ENCODE data around the gene COBL.

The COBL gene

DNA sequence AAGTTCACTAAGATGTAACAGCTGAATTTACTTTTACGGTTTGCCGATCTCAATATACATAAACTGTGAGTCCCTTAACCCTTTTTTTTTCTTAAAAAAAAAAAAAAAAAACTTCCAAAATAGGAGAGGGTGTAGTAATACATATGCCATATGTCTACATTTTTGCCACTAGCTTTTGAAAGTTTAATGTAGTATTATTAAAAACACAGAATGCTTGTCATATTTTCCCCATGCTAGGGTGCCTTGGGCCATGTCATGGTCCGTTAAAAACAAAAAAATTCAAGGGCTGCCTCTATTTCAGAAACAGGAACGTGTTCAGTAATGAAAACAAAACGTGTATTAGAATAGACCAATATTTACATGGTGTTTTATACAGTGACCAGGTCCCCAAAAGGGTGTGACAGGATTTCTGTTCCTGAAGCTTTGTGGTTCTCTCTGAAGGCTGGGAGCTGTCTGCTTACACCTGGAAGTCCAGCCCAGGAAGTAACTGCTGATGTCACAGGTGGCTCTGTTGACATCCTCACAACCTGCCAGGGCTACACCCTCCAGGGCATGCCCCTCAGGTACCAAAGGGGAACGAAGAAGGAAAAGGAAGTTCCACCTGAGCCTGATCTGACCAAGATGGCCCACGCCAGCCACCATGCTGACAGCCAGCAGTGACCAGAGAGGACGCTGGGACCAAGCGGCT, 79.0 kb downstream of the COBL start:
- H3K36me3 Mint-ChIP-seq, result no peaks in the 10 kb centered on the region
- no peak overlapping the region for H3K4me3 Mint-ChIP-seq
- no peaks in the 10 kb centered on the region for H3K27me3 Mint-ChIP-seq
- H3K27ac Mint-ChIP-seq, result no peak overlapping the region
- CTCF ChIA-PET, result no interaction called here
- H3K4me1 Mint-ChIP-seq, result no peaks in the 10 kb centered on the region
- H3K9me3 Mint-ChIP-seq, result no peaks in the 10 kb centered on the region
- DNase-seq, result no peak

DNA sequence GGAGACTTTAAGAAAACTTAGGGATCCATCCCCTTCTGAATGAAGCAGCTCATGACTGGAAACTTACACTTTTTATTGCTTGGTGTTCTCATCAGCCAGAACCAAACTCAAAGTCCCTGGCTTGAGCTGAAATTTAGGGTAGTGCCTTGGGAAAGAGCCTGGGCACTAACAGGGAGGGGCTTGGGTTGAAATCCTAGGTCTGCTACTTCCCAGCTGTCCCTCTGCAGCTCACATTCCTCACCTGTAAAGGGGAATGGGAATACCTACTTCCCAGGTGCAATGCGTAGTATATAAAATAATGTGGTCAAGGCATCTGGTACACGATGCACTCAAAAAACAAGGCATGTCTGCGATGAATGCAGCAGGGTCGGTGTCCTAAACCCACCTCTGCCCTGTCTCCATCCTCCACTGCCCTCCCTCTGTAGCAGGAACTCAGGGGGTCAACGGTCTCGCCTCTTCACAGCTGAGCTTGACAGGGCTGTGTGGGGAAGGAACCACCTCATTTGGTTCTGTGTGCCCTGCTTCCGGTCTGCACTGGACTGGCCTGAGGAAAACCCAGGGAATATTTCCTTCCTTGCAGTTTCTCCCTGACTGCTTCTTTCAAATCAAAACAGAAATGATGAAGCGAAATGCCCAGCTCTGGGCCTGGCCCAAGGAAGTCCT, 80.0 kb downstream of the COBL start:
- H3K27ac Mint-ChIP-seq, result no peak overlapping the region
- no peaks in the 10 kb centered on the region for H3K36me3 Mint-ChIP-seq
- H3K9me3 Mint-ChIP-seq, result no peaks in the 10 kb centered on the region
- DNase-seq, result no peak
- CTCF ChIA-PET, result no interaction called here
- no peaks in the 10 kb centered on the region for H3K4me1 Mint-ChIP-seq
- H3K4me3 Mint-ChIP-seq, result no peak overlapping the region
- H3K27me3 Mint-ChIP-seq, result no peaks in the 10 kb centered on the region

DNA sequence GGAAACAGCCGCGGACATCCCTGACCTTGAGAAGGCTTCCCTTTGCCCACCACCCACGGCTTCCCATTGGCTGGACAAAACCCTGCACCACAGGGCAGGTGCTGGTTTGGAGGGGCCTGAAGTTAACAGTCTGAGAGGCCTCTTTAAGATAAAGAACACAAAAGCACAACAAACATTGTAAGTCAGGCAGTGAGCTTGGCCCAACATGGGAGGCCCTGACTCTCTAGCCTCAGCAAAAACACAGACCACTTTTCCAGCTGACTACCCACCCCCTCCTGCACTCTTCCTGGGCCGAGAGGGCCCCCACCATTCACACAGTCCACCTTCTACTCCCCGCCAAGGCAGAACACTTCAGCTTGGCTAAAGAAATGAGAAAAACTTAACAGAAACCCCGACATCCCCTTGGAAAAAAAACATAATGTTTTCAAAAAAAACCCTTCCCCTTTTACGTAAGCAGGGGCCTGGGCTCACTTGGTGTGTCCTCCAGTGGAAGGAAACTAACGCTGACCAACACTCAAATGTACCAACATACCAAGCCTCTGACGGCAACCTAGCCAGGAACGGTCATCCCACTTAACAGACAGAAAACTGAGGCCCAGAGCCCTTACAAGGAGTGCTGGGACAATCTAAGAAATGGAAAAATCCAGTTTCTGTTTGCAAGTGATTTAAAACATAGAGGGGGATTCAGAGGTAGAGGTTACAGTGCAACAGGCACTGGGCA, 80.9 kb downstream of the COBL start:
- Mint-ChIP-seq H3K27ac (no peak overlapping the region), H3K4me1 (no peaks in the 10 kb centered on the region), H3K27me3 (no peaks in the 10 kb centered on the region), H3K9me3 (no peaks in the 10 kb centered on the region), H3K4me3 (no peak overlapping the region), H3K36me3 (no peaks in the 10 kb centered on the region)
- CTCF ChIA-PET, result no interaction called here
- no peak for DNase-seq

DNA sequence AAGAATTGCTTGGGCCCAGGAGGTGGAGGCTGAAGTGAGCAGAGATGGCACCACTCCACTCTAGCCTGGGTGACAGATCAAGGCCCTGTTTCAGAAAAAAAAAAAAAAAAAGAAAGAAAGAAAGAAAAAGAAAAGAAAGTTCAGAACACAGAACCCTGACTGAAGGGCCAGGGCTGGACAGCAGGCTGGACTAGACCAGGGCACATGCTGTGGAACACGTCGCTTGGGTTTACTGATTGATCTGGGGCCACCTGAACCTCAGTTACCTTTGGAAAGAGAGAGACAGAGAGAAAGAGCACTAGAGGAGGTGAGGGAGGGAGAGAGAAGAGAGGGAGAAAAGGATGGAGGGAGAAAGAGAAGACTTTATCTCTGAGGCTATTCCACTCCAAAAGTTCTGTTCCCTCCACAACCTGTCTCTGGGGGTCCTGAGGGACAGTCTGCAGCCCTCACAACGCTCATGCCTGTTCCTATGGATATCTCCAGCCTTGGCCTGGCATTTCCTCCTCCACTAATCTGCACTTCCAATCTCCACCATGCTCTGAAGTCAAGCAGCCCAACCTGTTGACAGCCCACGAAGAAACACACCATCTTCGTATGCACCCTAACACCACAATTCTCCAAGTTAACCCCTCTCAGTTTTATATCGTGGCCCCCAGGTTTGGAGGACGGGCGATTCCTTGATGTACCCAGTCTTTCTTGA, 81.8 kb downstream of the COBL start:
- Mint-ChIP-seq H3K36me3 (no peaks in the 10 kb centered on the region), H3K27me3 (peaks cover 5% of the 10 kb centered on the region), H3K27ac (no peak overlapping the region), H3K9me3 (no peaks in the 10 kb centered on the region), H3K4me1 (no peaks in the 10 kb centered on the region), H3K4me3 (no peak overlapping the region)
- DNase-seq, result no peak
- CTCF ChIA-PET, result no interaction called here

DNA sequence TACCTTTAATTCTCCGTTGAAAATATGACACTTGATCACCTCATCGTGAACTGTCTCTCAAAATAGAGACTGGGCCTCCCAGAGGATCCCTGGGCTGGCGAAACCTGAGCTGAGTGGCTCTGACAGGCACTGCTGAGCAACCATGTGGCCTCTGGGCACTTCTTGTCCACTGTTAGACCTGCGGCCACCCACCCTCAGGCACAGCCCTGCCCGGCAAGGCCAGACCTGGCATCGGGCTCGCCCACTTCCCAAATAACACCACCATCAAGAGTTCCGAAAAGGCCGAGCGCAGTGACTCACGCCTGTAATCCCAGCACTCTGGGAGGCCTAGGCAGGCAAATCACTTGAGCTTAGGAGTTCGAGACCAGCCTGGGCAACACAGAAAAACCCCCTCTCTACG, 82.5 kb downstream of the COBL start:
- Mint-ChIP-seq H3K27ac (no peak overlapping the region), H3K4me1 (no peaks in the 10 kb centered on the region), H3K36me3 (no peaks in the 10 kb centered on the region), H3K27me3 (peaks cover 7% of the 10 kb centered on the region), H3K4me3 (no peak overlapping the region), H3K9me3 (no peaks in the 10 kb centered on the region)
- no peak for DNase-seq
- CTCF ChIA-PET, result no interaction called here

DNA sequence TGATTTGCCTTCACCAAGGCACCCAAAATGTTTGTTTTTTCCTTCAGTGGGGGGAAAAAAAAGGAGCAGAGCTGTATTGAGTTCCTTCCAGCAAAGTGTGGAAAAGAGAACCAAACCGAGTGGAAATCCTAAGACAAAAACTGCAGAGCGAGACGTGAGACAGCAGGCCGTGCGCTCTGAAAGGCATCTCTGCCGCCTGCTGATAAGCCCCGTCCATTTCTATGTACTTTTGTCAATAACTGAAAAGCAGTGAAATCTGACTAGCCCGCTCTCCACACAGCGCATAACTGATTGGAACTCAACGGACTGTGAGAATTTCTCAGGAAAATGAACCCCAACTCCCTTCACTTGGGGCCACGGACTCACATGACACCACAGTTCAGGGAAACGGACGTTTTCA, 83.2 kb downstream of the COBL start:
- peaks cover 7% of the 10 kb centered on the region for H3K27me3 Mint-ChIP-seq
- no peaks in the 10 kb centered on the region for H3K36me3 Mint-ChIP-seq
- H3K9me3 Mint-ChIP-seq, result no peaks in the 10 kb centered on the region
- no peaks in the 10 kb centered on the region for H3K4me1 Mint-ChIP-seq
- H3K4me3 Mint-ChIP-seq, result no peak overlapping the region
- DNase-seq, result no peak
- H3K27ac Mint-ChIP-seq, result no peak overlapping the region
- CTCF ChIA-PET, result no interaction called here

DNA sequence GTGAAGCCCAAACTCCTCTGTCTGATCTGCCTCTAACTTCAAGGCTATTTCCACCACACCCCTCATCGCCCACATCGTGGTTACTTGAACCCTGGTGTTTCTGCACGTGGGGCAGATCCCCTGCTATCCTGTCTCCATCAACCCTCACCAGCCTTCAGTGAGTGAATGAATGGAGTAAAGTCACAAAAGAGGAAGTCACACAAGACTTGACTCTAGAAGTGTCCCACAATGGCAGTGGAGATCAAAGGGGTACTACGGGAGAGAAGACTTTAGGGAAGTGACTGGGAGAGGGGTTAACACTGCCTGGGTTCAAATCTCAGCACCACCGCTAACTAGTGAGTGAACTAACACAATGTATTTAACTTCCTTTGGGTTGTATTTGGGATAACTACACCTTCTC, 85.9 kb downstream of the COBL start:
- no peak for DNase-seq
- H3K27ac Mint-ChIP-seq, result no peak overlapping the region
- no peaks in the 10 kb centered on the region for H3K4me1 Mint-ChIP-seq
- H3K36me3 Mint-ChIP-seq, result no peaks in the 10 kb centered on the region
- CTCF ChIA-PET, result no interaction called here
- H3K4me3 Mint-ChIP-seq, result no peak overlapping the region
- H3K9me3 Mint-ChIP-seq, result no peaks in the 10 kb centered on the region
- peaks cover 7% of the 10 kb centered on the region for H3K27me3 Mint-ChIP-seq

DNA sequence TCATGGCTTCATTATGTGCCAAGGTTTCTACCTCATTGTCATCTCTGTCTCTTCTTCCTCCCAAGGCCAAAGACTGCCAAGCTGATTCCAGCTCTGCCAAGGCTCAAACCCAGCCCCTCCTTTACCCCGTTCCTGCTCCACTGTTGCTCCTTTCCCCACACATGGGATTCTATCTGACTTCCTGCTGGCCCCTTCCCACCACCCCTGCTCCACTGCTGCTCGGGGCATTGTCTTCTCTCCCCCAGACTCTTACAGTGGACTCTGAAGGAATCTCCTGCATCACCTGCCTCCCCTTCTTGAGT, 86.3 kb downstream of the COBL start:
- Mint-ChIP-seq H3K4me1 (no peaks in the 10 kb centered on the region), H3K27ac (no peak overlapping the region), H3K4me3 (no peak overlapping the region), H3K27me3 (peaks cover 7% of the 10 kb centered on the region), H3K36me3 (no peaks in the 10 kb centered on the region), H3K9me3 (no peaks in the 10 kb centered on the region)
- CTCF ChIA-PET, result no interaction called here
- no peak for DNase-seq

DNA sequence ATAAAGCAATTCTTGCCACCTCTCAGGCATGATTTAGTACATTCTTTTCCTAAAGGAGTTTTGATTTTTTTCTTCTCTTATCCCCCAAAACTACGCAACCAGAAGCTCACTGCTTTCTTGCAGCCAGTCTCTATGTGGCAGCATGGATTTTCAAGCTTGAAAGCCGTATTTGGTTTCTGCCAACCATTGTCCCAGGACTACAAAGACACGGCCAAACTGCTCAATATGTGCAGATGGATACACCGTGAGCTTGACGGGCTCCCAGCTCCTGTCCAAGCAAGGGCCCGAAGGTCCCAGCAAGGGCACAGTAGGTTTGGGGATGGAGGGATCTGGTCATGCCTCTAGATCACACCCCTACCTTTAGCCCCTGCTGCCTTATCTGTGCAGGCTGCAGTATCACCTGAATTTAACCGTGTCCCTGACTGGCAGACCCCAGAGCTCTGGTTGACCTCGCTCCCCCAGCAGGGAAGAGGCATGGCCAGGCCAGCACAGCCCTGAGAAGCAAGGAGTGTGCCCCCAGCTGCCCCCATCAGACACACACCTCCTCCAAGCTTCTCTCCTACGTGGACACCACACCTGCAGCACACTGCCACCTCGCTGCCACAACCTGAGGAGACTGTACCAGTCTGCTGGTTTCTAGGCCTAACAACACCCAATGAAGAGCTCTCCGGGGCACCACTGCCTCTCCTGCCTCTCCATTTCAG, 86.8 kb downstream of the COBL start:
- no peaks in the 10 kb centered on the region for H3K36me3 Mint-ChIP-seq
- H3K4me3 Mint-ChIP-seq, result no peak overlapping the region
- no peaks in the 10 kb centered on the region for H3K9me3 Mint-ChIP-seq
- no peak overlapping the region for H3K27ac Mint-ChIP-seq
- CTCF ChIA-PET, result no interaction called here
- peaks cover 7% of the 10 kb centered on the region for H3K27me3 Mint-ChIP-seq
- DNase-seq, result no peak
- H3K4me1 Mint-ChIP-seq, result no peaks in the 10 kb centered on the region

DNA sequence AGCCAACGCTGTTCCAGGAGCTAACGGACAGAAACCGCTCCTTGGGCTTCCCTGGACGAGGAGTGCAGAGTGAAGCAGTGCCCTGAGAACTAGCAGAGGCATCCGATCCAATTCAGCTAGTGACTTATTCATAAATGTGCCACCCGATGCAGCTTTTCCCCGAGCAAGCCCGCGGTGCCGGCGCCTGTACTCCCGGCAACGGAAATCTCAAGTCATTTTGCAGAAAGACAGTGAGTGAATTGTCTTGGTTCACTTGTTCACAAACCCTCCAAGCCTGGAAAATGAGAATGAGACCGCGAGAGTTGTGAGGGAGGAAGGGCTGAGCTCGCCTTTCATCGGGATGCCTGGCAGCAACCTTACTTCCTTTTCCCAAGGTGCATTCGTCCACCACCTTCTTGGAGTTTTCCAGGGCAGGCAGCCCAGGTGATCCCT, 87.5 kb downstream of the COBL start:
- no peak for DNase-seq
- H3K27me3 Mint-ChIP-seq, result peaks cover 7% of the 10 kb centered on the region
- CTCF ChIA-PET, result no interaction called here
- H3K27ac Mint-ChIP-seq, result no peak overlapping the region
- no peaks in the 10 kb centered on the region for H3K4me1 Mint-ChIP-seq
- no peaks in the 10 kb centered on the region for H3K36me3 Mint-ChIP-seq
- no peaks in the 10 kb centered on the region for H3K9me3 Mint-ChIP-seq
- H3K4me3 Mint-ChIP-seq, result no peak overlapping the region

DNA sequence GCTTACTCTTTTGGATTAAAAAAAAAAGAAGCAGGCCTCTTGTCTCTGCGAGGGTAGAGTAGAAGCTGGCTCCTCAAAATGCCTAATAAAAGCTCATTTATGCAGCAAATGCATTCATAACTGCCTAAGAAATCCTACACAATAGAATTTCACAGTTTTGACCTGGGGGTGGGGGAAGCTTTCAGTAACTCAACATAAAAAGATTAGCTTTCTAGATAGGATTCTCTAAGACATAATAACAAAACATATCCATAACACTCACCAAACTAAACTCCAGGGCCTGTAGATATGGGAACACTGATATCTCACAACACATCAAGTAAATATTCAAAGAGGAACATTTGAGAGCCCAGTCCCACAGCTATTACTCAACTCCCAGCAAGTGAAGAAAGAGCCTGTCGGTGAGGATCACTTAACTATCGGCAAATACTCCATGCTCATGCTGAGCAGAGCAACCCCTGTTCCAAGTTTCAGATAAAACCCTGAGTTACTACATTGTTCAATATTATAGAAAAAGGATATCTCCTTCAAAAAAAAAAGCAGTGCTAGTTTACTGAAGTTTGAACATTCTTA, 88.1 kb downstream of the COBL start:
- Mint-ChIP-seq H3K27ac (no peak overlapping the region), H3K27me3 (peaks cover 7% of the 10 kb centered on the region), H3K36me3 (no peaks in the 10 kb centered on the region), H3K4me1 (no peaks in the 10 kb centered on the region), H3K4me3 (no peak overlapping the region), H3K9me3 (no peaks in the 10 kb centered on the region)
- DNase-seq, result no peak
- CTCF ChIA-PET, result no interaction called here

DNA sequence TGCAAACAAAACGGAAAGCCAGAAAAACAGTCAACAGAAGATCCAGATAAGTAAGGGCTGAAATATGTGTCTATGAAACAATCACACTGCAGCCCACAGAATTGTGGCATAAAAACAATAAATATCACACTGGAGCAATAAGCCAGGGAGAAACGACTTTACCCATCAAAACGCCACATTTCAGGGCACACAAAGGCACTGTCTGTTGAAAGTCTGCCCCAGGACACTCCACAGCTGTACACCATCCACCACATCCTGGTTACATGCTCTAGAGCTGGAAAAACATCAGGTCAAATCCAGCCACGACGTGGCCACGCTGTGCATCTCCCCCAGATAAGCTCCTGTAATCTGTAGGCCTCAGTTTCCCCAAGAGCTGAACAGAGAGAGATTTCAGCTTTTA, 88.7 kb downstream of the COBL start:
- no peaks in the 10 kb centered on the region for H3K4me1 Mint-ChIP-seq
- DNase-seq, result no peak
- peaks cover 7% of the 10 kb centered on the region for H3K27me3 Mint-ChIP-seq
- no peak overlapping the region for H3K4me3 Mint-ChIP-seq
- H3K36me3 Mint-ChIP-seq, result no peaks in the 10 kb centered on the region
- CTCF ChIA-PET, result no interaction called here
- H3K9me3 Mint-ChIP-seq, result no peaks in the 10 kb centered on the region
- no peak overlapping the region for H3K27ac Mint-ChIP-seq

DNA sequence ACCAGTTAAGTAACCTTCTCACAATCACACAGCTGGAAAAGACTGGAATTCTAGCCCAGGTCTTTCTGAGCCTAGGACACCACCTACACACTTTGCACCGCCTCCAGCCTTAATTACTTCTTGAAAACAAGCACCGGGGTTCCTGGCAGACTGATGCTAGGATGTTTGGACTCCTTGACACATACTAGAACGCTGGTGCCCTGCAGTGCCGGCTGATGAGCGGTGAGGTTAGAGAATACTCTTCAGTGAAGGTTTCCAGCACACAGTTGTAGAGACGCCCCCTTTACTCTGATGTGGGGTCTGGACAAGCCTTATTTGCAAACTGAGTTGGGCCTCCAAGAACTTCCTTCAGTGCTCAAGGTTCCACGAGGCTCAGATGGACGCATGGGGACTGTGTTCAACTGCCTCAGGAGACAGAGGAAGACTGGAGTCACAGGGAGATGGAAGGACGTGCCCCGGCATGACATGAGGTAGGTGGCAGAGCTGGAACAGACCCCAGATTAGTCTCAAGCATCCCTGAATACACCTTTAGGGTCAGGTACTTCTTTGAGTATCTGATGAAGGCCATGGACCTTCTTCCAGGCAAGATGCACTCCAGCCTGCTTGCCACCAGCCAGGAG, 89.6 kb downstream of the COBL start:
- H3K4me1 Mint-ChIP-seq, result no peaks in the 10 kb centered on the region
- H3K9me3 Mint-ChIP-seq, result no peaks in the 10 kb centered on the region
- no peak overlapping the region for H3K27ac Mint-ChIP-seq
- CTCF ChIA-PET, result no interaction called here
- DNase-seq, result no peak
- no peaks in the 10 kb centered on the region for H3K36me3 Mint-ChIP-seq
- peaks cover 7% of the 10 kb centered on the region for H3K27me3 Mint-ChIP-seq
- H3K4me3 Mint-ChIP-seq, result no peak overlapping the region

All from activated naive CD4-positive, alpha-beta T cell treated with anti-CD3 and anti-CD28 coated beads, Interleukin-2, amount 10 ng/mL, durations not matched to agents 7 days and 5 days (primary cell).